ENCODE data around the gene CAMTA1.

GRCh38 chr1:7477593-7477992, 692.3 kb downstream of the CAMTA1 start:
- TF ChIP-seq, protein P1, sequence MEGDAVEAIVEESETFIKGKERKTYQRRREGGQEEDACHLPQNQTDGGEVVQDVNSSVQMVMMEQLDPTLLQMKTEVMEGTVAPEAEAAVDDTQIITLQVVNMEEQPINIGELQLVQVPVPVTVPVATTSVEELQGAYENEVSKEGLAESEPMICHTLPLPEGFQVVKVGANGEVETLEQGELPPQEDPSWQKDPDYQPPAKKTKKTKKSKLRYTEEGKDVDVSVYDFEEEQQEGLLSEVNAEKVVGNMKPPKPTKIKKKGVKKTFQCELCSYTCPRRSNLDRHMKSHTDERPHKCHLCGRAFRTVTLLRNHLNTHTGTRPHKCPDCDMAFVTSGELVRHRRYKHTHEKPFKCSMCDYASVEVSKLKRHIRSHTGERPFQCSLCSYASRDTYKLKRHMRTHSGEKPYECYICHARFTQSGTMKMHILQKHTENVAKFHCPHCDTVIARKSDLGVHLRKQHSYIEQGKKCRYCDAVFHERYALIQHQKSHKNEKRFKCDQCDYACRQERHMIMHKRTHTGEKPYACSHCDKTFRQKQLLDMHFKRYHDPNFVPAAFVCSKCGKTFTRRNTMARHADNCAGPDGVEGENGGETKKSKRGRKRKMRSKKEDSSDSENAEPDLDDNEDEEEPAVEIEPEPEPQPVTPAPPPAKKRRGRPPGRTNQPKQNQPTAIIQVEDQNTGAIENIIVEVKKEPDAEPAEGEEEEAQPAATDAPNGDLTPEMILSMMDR (conservative IDR thresholded peaks at IDR 0.05; ENCODE audit: low read length) = no peak
- TF ChIP-seq EZH2phosphoT487 (IDR thresholded peaks at IDR 0.05; ENCODE audit: borderline replicate concordance, low read depth, low read length) = no peak
